Putamen (tissue), 1 donor: Measurements from ENCODE around the gene PDYN.

ENCODE experiments used
- DNase-seq: peaks from one replicate; pipeline ENCODE4 v3.0.0-alpha.2; 2016; ENCODE audit warnings: low spot score

PDYN gene

DNA sequence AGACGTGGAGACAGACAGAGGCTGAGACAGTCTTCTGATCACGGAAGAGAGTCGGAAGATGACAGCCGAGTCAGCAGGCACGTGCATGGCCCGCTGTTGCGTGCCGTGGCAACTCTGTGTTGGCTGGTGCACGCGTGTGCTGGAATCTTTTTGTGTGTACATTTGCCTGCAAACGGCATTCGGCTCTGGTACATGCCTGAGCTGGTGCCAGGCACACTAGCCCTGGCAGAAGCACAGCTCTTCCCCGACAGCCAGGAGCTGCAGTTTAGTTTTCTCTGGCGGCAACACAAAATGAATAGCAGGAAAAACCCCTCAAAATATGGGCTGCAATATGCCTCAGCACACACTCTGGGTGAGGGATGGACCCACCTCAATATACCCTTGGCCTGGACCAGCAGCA is 769 bp upstream of the PDYN start:
- no peak for DNase-seq

DNA sequence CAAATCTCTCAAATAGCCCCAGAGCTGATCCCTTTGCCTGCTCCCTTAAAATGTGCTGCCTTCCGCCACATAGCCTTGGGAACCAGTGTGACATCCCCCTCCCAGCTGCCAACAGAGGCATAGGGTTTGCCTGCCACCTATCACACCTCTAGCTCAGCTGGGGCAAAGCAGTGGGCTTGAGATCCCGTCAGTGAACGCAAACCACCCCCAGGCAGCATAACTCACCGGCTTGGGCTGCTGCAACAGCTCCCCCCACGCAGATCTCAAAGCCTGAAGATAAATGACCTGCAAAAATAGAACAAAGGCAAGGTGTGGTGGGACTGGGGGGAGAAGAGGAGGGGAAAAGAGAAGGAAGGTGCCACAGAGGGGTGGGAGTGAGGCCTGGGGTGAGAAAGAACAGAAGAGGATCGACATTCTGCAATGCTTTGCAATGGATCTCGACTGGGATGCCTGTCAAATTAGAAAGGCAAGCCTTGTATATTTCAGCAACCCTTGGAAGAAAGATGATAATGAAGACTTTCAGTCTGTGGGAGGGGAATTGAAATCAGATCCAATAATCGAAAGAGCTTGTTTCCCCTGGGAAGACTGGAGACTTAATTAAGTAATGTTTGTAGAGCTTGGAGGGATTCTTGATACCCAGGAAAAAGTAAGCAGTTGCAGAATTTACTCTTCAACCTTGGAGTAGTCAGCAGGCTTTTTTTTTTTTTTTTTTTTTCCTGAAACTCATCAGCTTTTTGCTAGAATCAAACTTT is 1.3 kb downstream of the PDYN start:
- peak; percentile 77 for DNase-seq

DNA sequence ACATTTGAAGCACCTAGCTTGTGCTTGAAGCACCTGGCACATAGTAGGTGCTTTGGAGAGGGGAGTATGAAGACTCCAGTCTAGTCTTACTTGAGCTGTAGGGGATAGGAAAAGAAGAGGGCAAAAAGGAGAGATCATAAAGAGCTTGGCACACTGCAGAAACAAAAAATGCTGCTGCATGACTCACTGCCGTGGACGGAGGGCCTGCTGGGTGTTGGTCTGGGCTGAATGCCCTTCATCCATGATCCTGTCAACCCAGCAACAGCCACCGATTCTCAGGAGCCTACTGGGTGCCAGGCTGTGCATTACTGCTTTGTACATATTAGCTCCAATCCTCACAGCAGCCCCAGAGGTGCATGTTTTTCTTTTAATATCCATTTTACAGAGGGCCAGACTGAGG is 6.0 kb downstream of the PDYN start:
- no peak for DNase-seq

DNA sequence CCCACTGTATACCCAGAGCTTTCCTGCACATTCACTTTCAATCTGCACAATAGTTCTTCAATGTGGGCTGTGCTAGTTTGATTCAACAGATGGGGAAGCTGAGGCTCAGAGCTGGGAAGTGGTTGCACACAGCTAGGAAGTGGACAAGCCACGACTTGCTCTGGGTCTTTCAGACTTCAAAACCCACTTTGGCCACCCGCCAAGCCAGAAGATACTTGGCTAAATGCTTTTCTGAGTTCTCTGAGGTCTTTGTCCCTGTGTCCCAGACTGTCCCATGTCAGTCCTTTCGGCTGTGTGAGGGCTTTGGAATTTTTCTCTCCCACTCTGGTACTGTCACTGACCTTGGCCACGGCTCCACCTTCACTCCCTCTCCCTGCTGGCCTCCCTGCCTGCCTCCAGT is 10.6 kb downstream of the PDYN start:
- DNase-seq: no peak

DNA sequence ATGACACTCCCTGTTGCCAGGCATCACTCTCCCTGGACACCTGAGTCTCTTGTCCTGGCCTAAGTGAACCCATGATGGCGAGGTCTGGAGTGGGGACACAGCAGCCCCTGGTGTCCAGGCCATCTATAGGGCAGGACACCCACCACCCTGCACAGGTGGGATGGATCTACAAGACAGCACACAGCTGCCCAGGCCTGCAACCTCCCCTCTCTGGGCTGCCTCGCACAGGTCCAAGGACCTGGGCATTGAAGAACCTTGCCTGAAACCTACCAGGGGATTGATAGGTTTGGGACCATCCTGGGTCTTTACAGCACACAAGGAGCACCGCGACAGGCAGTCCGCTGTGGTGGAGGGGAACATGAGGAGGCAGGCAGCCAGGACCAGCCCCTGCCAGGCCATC is 11.2 kb downstream of the PDYN start:
- no peak for DNase-seq

DNA sequence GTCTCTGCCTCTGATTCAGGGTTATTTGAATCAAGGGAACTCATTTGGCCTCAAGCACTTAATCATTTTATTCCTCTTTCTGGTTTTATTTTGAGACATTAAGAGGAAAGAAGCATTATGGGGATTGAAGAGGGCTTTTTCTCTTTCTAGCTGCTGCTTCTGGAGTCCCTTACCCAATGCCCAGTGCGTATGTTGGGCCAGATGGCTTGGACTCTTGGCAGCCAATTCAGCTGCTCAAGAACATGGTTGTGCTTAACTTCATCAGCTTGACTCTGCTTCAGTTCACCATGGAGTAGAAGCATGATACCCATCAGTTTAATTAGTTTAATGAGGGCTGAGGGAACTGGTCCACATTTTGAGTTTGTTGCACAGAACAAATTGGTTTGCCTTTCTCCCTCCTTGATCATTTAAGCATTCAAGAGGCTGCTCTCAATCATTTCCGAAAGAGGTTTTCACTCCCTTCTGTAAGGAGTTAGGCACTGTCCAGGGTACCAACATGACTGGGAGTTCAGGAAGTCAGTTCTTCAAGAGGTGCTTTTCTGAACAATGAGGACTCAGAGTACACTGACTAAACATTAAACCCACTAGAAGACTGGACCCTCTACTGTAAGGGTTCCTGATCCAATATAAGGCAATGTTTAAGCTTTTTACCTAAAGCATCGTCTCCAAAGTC is 14.6 kb downstream of the PDYN start:
- DNase-seq: no peak

DNA sequence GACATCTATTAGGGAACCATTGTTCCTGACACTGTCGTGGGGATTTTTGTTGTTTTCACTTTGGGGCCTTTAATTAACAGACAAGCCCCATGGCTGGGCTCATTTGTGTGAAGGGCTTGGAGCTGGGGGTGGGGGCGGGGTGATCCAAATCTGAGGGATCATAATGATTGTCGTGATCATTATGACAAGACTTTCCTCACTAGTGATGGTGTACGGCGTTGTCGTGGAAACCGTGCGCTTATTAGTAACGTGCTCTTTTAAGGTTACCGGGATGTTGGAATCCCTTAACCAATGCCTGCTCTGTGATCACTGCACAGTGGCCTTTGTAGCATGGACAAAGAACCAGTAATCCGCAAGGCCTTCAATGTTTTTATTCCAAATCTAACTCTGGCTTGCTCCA is 18.6 kb downstream of the PDYN start:
- DNase-seq: no peak

DNA sequence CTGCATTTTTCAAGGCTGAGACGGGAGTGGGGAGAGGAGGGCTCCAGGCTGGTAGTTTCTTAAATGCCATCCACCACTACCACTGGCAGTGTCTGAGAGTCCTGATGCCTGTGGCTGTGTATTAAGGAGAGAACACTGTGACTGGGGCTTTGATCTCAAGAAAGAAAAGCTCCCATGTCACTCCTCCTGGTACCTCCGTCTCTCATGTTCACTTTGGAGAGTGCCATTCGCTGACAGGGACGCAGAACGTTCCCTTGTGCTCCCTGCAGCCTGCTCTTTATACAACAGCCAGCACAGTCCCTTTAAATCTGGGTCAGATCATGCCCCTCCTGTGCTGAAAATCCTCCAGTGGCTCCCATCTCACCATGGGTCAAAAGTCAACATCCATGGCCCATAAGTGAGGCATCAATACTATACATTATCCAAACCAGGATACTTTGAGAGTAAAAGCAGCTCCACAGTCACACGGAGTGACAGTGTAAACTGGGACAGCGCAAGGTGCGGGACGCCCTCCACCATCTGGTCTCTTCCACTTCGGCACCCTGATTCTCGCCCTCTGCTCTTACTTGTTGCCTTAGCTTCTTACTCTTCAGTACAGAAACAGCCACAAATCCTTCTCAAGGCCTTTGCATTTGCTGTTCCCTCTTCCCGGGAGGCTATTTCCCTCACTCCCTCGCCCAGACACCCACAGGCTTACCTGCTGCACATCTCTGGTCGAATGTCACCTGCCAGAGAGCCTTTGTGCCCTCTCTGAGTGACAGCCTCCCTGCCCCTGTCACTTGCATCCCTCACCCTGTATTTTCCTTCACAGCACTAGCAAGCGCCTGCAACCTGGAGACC is 20.0 kb downstream of the PDYN start:
- DNase-seq: no peak

DNA sequence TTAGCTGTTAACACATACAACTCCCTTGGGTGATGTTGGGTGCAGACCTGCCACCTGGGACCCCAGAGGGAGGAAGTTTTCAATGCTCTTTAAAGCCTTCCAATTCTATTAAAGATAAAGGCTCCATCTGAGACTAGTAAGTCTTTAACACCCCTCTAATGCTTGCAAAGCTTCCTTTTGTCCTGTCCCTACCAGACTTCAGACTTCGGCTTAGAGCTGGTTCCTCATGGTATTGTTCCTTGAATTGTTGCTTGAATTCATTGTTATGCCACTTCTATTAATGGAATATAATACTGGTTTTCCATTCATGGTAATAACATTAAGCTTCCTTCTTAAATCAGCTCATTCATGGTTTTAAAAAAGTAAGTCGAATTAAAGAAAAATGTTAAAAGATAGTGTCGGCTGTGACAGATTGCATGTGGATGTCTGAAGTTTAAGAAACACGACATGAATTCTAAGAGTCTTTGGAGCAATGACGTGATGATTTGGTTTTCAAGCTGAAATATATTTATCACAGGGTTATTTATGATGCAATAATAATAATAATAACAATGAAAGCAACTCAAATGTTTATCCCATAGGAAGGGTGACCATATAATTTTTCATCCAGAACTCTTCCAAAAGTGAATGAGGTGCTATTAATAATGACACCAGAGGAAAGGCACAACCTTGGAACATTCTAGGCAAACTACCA is 21.8 kb downstream of the PDYN start:
- DNase-seq: no peak

DNA sequence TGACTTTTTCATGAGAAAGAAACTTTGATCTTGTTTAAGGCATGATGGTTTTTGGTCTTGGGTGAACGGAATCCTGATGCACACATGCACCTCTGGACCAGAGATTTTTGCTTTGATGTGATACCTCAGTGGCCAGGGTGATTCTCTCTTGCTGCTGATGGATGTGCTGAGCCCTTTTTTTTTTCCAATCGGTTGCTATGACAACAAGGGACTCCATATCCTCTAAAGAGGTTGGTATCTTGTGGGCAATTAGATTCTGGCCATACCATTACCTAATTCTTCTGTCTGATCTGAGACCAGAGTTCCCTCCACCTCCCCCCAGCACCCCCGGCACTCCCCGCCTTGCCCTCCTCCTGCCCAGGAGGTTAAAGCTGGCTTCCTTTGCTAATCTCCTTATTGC is 24.9 kb downstream of the PDYN start:
- DNase-seq: no peak

DNA sequence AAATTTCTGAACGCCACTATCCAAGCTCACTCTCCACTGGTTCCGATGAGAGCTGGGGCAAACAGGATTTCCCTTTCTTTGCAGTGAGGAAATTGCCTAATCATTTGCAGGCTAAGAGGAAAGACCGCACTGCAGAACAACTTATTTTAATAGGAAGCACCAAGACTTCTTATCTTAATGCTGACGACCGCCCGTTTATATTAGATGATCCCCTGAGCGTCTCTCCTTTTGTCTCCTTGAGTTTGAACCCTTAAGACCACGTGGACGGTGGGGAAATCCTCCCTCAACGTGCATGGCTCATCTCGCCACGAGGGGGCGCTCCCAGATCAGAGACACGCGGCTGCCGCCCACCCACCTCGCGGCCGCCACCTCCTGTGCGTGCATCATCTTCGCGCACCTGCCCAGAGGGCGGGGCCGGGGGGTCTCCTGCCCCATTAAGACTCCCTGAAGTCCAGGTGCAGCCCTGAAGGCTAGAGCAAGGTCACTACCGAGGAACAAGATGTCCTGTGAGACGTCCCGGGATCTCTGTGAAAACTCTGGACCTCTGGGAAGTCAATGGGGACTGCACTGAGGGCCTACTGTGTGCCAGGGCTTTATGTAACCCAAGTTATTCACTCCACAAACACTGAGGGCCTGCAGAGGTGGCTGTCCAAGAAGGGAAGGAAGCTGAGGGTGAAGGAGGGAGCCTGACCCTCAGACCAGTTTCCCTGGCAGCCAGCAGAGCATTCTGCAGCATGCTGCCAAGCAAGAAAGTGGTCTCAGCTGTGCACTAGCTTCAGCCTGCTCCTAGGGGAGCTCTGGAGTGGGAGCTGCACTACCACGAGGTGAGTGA is 28.1 kb downstream of the PDYN start:
- peak; percentile 59 for DNase-seq

DNA sequence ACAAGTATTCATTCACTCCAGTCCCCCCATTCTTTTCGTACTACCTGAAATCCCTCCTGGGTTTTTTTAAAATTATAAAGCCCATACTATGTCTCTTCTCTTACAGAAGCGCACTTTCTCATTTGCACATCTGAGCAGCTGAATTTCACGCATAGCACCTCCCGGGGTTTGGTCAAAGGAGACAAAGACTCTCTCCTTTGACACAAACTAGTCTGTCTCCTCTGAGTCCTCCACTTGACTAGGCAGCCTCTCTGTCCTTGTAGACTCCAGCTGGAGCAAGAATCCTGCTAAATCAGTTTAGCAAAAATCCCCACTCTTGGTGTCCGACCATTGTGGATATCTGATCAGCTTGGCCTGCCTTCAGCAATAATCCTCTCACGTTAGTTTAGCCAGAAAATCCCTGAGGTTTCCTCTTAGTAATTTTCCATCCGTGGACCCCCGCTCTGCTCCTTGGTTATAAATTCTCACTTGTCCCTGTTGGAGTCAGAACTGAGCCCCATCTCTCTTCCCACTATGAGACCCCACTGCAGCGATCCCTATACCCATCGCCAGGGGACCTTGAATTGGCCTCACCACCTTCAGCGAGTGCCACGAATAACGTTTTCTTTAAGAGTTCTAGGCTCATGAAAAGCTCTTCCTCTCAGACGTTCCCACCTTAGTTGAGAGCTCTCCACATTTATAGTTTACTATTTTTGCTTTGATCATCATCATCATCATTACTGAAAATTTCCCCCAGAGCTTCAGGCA is 29.0 kb downstream of the PDYN start:
- no peak for DNase-seq

DNA sequence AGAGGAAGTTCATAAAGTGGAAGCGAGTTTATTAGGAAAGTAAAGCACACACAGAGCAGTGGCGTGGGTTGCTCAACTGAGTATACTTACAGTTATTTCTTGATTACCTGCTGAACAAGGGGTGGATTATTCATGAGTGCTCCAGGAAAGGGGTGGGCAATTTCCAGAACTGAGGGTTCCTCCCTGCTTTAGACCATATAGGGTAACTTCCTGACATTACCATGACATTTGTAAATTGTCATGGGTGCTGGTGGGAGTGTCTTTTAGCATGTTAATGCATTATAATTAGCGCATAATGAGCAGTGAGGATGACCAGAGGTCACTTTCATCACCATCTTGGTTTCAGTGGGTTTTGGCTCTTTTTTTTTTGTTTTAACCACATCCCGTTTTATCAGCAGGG is 29.8 kb downstream of the PDYN start:
- no peak for DNase-seq

DNA sequence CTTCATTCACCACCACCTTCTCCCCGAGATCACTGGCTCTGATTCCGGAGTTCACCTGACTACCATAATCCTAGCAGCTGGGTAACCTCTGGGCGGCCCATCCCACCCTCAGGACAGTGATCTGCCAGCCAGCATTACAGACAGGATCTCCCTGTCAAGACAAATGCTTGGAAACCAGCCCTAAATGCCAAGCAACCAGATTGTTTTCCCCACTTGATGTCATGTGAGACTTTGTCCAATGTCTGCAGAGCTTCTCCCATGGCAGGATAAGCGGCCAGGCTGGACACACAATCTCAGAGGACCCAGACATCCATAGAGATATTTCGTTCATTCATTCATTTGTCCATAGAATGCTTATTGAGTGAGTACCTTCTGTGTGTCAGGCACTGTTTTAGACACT is 32.5 kb downstream of the PDYN start:
- DNase-seq: no peak

DNA sequence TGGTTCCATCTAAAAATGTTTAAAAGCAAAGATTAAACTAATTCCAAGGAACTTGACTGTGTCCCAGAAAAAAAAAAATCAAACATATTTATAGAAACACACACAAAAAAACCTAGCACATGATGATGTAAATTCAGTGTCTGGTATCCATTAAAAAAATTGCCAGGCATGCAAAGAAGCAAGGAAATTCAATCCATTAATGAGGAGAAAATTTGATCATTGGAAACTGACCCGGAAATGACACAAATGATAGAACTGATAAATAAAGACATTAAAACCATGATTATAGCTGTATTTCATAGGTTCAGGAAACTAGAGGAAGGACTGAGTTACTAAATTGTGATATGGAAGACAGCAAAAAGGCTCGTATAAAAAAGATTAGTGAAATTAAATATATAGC is 34.7 kb downstream of the PDYN start:
- DNase-seq: no peak

DNA sequence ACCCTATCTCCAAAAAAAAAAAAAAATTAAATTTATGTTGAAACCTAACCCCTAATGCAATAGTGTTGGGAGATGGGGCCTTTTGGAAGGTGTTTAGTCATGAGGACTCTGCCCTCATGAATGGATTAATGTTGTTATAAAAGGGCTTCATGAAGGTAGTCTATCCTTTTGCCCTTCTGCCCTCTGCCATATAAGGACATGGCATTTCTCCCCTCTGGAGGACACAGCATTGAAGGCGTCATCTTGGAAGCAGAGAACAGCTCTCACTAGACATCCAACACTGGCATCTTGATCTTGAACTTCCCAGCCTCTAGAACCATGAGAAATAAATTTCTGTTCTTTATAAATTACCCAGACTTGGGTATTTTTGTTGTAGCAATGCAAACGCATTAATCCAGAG is 35.4 kb downstream of the PDYN start:
- DNase-seq: no peak

DNA sequence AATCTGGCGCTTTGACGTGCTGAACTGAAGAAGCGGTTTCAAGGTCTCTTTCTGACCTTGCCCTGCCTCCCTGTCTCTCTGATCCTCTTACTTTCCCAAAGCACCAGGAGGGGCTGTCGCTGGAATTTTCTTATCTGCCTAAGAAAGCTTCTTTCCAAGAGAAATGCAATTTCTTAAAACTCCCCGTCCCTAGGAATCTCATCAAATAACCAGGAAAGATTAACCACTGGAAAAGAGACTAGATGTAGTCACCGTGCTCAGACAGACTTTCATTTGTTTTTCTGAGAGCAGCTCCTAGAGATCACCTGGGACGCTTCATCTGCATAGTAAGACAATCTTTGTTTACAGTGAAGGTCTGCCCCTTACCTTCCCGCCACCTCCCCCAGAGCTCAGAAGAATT is 38.6 kb downstream of the PDYN start:
- DNase-seq: no peak

DNA sequence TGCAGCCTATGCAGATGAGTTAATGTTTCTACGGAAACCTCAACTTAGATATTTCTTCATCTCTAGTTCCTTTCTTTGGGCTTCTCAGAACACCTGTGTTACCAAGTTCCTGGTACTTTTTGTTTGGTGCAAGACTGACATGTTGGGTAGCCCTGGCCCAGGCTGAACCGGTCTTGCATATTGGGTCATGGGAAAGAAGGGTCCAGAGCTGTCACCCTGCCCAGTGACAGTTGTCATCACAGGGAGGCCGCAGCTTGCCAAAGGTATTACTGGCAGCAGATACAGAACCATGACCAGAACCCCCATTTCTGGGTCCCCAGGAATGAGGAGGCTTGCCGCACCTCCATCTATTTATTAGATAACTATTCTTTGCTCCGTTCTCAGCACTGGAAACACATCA is 40.2 kb downstream of the PDYN start:
- DNase-seq: no peak

DNA sequence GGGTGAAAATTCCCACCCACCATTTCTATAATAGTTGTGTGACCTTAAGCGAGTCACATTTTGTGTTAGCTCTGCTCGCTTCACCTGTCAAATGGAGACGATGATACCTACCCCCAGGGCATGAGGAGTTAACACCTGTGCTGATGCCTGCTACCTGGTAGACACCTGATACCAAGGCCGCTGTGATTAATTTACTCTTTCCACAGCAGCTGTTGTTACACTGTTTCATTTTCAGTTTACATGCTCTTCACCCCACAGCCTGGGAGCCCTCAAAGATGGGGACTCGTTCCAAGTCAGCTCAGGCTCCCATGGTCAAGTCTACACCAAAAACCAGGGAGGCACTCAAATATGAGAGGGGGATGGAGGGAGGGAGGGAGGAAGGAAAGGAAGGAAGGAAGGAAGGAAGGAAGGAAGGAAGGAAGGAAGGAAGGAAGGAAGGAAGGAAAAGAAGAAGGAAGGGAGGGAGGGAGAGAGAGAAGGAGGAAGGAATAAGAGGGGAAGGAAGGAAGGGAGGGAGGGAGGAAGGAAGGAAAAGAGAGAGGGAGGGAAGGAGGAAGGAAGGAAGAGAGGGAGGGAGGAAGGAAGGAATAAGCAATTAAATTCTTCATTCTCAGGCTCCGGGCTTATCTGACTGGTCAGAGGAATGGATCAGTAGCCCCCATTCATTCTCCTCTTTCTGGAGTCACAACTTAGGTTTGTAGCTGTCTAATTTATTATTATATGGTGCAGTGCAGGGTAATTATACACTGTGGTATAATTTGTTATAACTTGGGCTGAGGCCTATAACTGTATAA is 40.9 kb downstream of the PDYN start:
- DNase-seq: no peak
